Left renal cortex interstitium (tissue), 4 donors: Measurements from ENCODE around the gene RPS8. TPM values are rescaled to one million over a fixed set of nuclear protein-coding genes. Genes with fewer than 3 reads are reported as not detected.
"Not testable (repeated sequence)": the region's sequence is repeated elsewhere in the genome, so short reads cannot be mapped to it uniquely, and the experiment has no call there.

Source experiments
- DNase-seq, 4 donors: peaks; one replicate each; pipeline ENCODE4 v3.0.0-alpha.2; 2013; ENCODE audit warnings: low read depth in 4 of 4, low spot score in 2 of 4, missing footprints in 1 of 4
- polyA plus RNA-seq, 4 donors: library from polyadenylated mRNA; unstranded; fragments of 120-200 nt; gene quantifications; one replicate each; pipeline ENCODE4 v1.2.1, GENCODE V29; 2013; ENCODE audit not compliant: insufficient read length in 4 of 4

The RPS8 gene
- polyA plus RNA-seq, 4 donors = 2,090 to 2,870 (median 2,389) TPM

DNA sequence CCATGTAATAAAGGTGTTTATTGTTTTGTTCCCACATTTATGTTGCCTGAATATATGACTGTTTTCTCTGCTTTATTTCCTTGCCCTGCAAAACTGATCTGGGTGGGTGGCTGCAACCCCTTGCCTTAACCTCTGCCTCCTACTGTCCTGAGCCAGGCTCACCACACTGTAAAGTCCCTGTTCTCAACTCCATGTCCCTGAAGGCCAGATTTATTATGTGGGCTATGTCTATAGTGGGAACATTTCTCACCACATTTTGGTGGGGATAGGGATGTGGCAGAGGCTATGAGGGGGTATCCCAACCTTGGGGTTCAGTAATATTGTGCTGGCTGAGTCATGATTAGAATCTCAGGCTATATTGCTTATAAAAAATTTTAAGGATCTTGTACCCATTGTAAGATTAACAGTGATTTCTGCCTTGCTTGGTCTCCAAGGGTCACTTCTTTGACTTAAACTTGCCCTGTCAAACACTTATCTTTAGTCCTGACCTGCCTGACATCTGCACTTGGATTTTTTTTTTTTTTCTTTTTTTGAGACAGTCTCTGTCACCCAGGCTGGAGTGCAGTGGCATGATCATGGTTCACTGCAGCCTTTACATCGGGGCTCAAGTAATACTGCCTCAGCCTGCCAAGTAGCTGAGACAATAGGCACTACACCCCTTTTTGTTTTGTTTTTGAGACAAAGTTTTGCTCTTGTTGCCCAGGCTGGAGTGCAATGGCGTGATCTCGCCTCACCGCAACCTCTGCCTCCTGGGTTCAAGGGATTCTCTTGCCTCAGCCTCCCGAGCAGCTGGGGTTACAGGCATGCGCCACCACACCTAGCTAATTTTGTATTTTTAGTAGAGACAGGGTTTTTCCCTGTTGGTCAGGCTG, 3.6 kb downstream of the RPS8 start:
- no peak for DNase-seq

GRCh38 chr1:44780583-44781121, 5.3 kb downstream of the RPS8 start:
- no peak for DNase-seq

GRCh38 chr1:44783697-44784093, 8.4 kb downstream of the RPS8 start:
- DNase-seq = no peak

GRCh38 chr1:44784094-44785028, 9.0 kb downstream of the RPS8 start:
- no peak for DNase-seq

DNA sequence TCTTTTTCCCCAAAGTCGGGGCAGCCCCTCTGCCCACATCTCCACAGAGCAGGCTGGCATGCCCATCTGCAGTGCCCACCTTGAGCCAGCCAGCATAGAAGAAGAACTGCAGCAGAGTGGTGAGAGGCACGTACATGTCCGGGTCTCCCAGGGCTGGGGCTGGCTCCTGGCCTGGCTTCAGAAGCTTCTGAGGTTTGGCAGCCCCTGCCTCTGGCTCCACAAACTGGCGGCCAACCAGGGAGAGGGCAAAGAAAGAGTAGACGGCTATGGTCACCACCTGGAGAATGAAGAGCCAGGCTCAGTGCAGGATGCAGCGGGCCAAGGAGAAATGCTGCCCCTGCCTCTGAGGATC, 9.7 kb downstream of the RPS8 start:
- DNase-seq = no peak

DNA sequence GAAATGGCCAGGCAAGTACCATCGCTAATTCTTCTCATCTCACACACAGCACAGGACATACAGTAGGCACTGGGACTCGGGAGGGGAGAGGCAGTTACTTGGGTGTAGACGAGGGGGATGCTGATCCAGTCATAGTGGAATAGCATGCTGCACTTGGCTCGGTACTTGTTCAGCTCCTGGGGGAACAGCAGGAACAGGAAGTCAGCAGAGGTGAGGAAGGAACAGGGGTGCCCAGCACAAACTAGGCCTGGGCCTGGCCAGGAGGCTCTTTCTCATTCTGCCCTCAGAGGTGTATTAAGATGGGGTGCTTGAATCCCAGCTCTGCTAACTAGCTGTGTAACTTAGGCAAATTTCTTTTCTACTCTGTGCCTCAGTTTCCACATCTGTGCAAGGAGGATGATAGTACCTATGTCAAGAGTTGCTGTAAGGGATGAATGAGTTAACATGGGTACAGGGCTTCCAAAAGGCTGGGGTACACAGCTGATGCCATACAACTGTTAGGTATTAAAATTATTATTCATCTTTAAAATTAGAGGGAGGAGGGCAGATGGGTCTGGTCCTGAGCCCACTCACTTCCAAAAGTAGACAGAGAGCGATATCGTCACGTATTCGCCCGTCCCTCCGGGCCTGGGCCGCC, 10.3 kb downstream of the RPS8 start:
- no peak for DNase-seq

- no peak for DNase-seq
Observed at GRCh38 chr1:44786138-44786840, 10.9 kb downstream of the RPS8 start.

DNA sequence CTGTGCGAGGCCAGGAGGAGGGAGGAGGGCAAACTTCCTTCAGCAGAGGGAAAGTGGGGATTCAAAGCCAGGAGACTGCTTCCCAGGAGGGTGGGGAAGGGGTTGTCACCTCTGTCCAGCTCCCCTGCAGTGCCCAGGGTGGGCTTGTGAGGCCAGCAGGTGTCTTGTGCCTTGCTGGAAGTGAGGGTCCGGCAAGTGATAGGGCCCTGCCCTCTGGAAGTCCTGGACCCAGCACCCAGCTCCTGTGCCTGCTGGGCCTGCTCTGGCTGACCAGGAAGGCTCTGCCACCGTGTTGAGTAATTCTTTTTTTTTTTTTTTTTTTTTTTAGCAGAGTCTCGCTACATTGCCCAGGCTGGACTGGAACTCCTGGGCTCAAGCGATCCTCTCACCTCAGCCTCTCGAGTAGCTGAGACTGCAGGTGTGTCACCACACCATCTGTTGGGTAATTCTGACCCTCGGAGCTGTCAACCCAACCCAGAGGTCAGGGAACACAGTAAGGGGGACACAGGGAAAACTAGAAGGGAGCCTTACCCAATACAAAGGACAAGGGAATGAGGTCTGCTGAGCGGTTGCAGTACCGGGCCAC, 11.6 kb downstream of the RPS8 start:
- DNase-seq = no peak

DNA sequence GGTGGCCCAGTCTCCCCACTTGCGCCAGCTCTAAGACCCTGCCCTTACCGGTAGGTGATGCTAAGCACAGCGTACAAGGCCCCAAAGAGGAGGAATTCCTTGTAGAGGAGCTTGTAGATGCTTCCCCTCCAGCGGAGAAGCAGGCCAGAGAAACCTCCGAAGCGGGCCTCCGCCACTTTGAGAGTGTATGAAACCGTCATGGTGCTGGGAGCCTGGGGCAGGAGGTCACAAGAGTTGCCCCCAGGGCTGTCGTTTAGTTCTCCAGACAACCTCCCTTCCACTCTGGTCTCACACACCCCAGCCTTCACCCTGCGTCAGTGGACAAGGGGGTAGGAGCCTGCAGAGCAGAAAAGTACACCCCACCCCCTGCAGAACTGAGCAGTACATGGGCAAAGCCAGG, 12.2 kb downstream of the RPS8 start:
- no peak for DNase-seq

GRCh38 chr1:44788120-44788860, 12.9 kb downstream of the RPS8 start, which contains the start of gene BEST4:
Gene BEST4 (minus strand): TSS chr1:44788170. CDS start chr1:44787705, 465 bp downstream.
- no peak for DNase-seq

GRCh38 chr1:44790968-44791801, 15.8 kb downstream of the RPS8 start:
- DNase-seq = no peak

DNA sequence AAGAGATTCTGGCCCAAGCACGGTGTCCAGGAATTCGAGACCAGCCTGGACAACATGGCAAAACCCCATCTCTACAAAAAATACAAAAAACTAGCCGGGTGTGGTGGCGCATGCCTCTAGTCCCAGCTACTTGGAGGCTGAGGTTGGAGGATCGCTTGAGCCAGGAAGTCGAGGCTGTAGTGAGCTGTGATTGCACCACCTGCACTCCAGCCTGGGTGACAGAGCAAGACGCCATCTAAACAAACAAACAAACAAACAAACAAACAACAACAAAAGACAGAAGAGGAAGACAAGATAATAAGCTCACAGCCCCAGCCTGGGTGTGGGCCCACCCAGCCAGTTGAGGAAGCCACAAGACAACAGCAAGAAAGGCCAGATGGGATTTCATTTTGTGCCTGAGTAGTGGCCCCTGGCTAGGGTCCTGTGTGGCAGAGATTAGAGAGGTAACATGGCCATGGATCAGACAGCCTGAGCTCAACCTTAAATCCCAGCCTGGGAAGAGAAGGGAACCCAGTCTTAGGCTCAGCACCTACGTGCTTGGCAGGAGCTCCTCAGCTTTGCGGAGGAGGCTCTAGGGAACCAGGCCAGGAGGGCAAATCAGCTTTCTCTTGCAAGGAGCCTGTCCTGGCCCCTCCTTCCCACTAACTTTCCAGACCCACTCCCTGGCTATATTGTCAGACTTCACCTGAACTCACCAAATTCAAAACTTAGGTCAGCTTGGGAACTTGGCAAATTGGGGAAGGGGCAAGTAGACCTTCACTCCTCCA, 17.6 kb downstream of the RPS8 start:
- DNase-seq = no peak

DNA sequence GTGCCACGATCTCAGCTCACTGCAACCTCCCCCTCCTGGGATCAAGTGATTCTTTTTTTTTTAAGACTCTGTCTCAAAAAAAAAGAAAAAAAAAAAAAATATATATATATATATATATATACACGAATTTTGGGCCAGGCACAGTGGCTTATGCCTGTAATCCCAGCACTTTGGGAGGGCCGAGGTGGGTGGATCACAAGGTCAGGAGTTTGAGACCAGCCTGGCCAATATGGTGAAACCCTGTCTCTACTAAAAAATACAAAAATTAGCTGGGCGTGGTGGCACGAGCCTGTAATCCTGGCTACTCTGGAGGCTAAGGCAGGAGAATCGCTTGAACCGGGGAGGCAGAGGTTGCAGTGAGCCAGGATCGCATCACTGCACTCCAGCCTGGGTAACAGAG, 22.5 kb downstream of the RPS8 start:
- not testable (repeated sequence) for DNase-seq

GRCh38 chr1:44798481-44799365, 23.4 kb downstream of the RPS8 start:
- DNase-seq = no peak

DNA sequence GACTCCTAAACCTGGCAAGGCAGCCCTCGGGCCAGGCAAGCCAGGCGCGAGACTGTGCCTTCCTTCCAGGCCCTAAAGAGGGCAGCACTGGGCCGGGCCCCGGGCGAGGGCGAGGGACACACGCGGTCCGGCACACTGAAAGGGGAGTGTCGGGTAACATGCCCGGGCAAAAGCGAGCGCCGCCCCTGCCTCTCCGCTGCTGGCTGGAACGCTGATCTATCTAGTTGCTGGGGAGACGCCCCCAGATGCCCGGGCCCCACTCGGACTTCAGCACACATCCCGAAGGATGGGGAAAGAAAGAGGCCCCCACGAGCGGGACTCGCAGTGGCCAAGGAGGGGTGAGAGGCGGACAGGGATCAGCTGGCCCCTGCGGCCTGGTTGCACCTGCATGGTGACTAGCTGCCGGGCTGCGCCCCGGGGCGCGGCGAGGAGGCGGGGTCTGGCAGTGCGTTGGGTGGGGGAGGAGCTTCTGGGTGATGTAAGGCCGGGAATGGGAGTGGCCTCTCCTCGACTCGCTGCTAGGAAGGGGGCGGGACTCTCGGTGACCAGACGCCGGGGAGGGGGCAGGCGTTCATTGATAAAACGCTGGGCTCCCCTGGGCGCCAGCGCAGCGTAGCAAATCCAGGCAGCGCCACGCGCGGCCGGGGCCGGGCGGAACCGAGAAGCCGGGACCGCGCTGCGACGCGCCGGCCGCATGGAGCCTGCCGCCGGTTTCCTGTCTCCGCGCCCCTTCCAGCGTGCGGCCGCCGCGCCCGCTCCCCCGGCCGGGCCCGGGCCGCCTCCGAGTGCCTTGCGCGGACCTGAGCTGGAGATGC, 24.6 kb downstream of the RPS8 start, which contains the start of gene PLK3:
PLK3 (plus strand) TSS at position 608 of the 815 bp plus-strand sequence; CDS start at position 695, 87 bp downstream.
- DNase-seq = peak; percentile 94 to 96 (median 94)
